MCF 10A (cell line): ENCODE data around the gene PCNX2. TPM values are rescaled to one million over a fixed set of nuclear protein-coding genes. Genes with fewer than 3 reads are reported as not detected.

ENCODE experiments used
- BruUV-seq: library from RNA; stranded (reverse); fragments of 400-500 nt; replicated peaks from 2 replicates; lab custom pipeline; 2021; lab: Mats Ljungman, UMichigan
- CTCF ChIA-PET: fragments of 300-600 bp; sonication (Branson Sonifier 250); formaldehyde crosslinking; extraction: SDS; loops from one replicate; lab custom pipeline; 2021; ENCODE audit warnings: antibody characterized with exemption, inconsistent platforms; lab: Yijun Ruan, JAX
- POLR2A ChIA-PET: fragments of 300-600, 350-650 bp; sonication (Branson Sonifier 250); formaldehyde crosslinking; extraction: SDS; loops from one replicate; lab custom pipeline; 2020; ENCODE audit warnings: antibody characterized with exemption, inconsistent platforms; lab: Yijun Ruan, JAX
- DNase-seq: peaks from one replicate; pipeline ENCODE4 v3.0.0-alpha.2; 2018; ENCODE audit not compliant: unreplicated experiment
- H3K27ac Mint-ChIP-seq: one replicate; pipeline ENCODE4 v1.8.0; 2022; ENCODE audit warnings: mild to moderate bottlenecking, low read depth, mixed read lengths; ENCODE audit not compliant: unreplicated experiment
- H3K27me3 Mint-ChIP-seq: one replicate; pipeline ENCODE4 v1.8.0; 2022; ENCODE audit warnings: mixed read lengths; ENCODE audit not compliant: insufficient read depth, unreplicated experiment
- H3K36me3 Mint-ChIP-seq: one replicate; pipeline ENCODE4 v1.8.0; 2022; ENCODE audit warnings: mild to moderate bottlenecking, moderate library complexity, mixed read lengths; ENCODE audit not compliant: insufficient read depth, unreplicated experiment
- H3K4me1 Mint-ChIP-seq: one replicate; pipeline ENCODE4 v1.8.0; 2022; ENCODE audit warnings: mixed read lengths; ENCODE audit not compliant: insufficient read depth, unreplicated experiment
- H3K4me3 Mint-ChIP-seq: one replicate; pipeline ENCODE4 v1.8.0; 2022; ENCODE audit warnings: mild to moderate bottlenecking, moderate library complexity, mixed read lengths; ENCODE audit not compliant: unreplicated experiment
- H3K9me3 Mint-ChIP-seq: one replicate; pipeline ENCODE4 v1.8.0; 2022; ENCODE audit warnings: mixed read lengths; ENCODE audit not compliant: unreplicated experiment
- CTCF ChIP-seq: fragments of 200-600 bp; IDR thresholded peaks from one replicate; pipeline ENCODE4 v1.8.0; 2022; ENCODE audit warnings: antibody characterized with exemption, mild to moderate bottlenecking; ENCODE audit not compliant: unreplicated experiment
- intact Hi-C: fragments of 100-400 bp; cut with micrococcal nuclease; formaldehyde crosslinking; loops from 2 replicates; pipeline ENCODE4 v1.14.1; 2022
- total RNA-seq: library from RNA; stranded (reverse); gene quantifications from 2 replicates; pipeline ENCODE4 v1.2.3, GENCODE V29; 2022

The PCNX2 gene
- total RNA-seq, 1 experiment from 2014 or later, result 80.5 TPM

- no peaks in the 10 kb centered on the region for H3K9me3 Mint-ChIP-seq
- BruUV-seq, result no TSS peak
- POLR2A ChIA-PET, result interaction anchor here (0.7 to 10.3 kb wide), 11 partner anchors 9 to 804 kb away, joined by 3 to 129 read pairs (median 5); partner anchors contain the start of gene MAP3K21
- H3K4me3 Mint-ChIP-seq, result peak overlapping the region; percentile 81
- intact Hi-C loops, result no loop called here
- H3K4me1 Mint-ChIP-seq, result peaks cover 28% of the 10 kb centered on the region
- no peaks in the 10 kb centered on the region for H3K27me3 Mint-ChIP-seq
- no peak for TF ChIP-seq CTCF
- no peak for DNase-seq
- H3K27ac Mint-ChIP-seq, result peak overlapping the region; percentile 68
- peaks cover 6% of the 10 kb centered on the region for H3K36me3 Mint-ChIP-seq
- CTCF ChIA-PET, result interaction anchor here (0.6 to 1.9 kb wide), 4 partner anchors 9 to 674 kb away, joined by 3 to 13 read pairs (median 6); no protein-coding TSS in a partner anchor
Measured at GRCh38 chr1:233295975-233296322, 424 bp upstream of the PCNX2 start.

- no peak for TF ChIP-seq CTCF
- H3K36me3 Mint-ChIP-seq, result peaks cover 6% of the 10 kb centered on the region
- H3K4me1 Mint-ChIP-seq, result peaks cover 33% of the 10 kb centered on the region
- POLR2A ChIA-PET, result interaction anchor here (0.7 to 10.3 kb wide), 21 partner anchors 8 to 1062 kb away, joined by 3 to 129 read pairs (median 4); partner anchors contain the start of gene MAP3K21
- no peaks in the 10 kb centered on the region for H3K27me3 Mint-ChIP-seq
- peak; percentile 86 for DNase-seq
- BruUV-seq, result no TSS peak
- H3K27ac Mint-ChIP-seq, result peak overlapping the region; percentile 68
- H3K9me3 Mint-ChIP-seq, result no peaks in the 10 kb centered on the region
- intact Hi-C loops, result loop anchor here (5.0 kb wide), 1 partner anchor 663 kb away; the partner anchor contains the start of gene SIPA1L2
- H3K4me3 Mint-ChIP-seq, result peak overlapping the region; percentile 81
- CTCF ChIA-PET, result interaction anchor here (0.6 to 1.1 kb wide), 3 partner anchors 12 to 1031 kb away, joined by 3 to 4 read pairs (median 3); no protein-coding TSS in a partner anchor
Measured at GRCh38 chr1:233294913-233295236, 650 bp downstream of the PCNX2 start.

GRCh38 chr1:233293556-233294446 is 1.7 kb downstream of the PCNX2 start:
- ChIA-PET POLR2A (interaction anchor here (0.6 to 10.3 kb wide), 17 partner anchors 10 to 664 kb away, joined by 3 to 129 read pairs (median 4); partner anchors contain the start of genes MAP3K21 and SIPA1L2), CTCF (interaction anchor here (0.6 to 1.2 kb wide), 4 partner anchors 9 to 773 kb away, joined by 3 read pairs; partner anchors contain the start of gene MAP3K21)
- BruUV-seq, result no TSS peak
- DNase-seq, result no peak
- Mint-ChIP-seq H3K4me1 (peaks cover 37% of the 10 kb centered on the region), H3K27ac (peak overlapping the region; percentile 87), H3K9me3 (no peaks in the 10 kb centered on the region), H3K36me3 (peaks cover 13% of the 10 kb centered on the region), H3K4me3 (peak overlapping the region; percentile 81), H3K27me3 (no peaks in the 10 kb centered on the region)
- no peak for TF ChIP-seq CTCF
- intact Hi-C loops, result loop anchor here (5.0 kb wide), 1 partner anchor 662 kb away; the partner anchor contains the start of gene SIPA1L2
